Cardiac muscle cell (in vitro differentiated cells and primary cell): ENCODE results near the gene POLDIP3. TPM values are rescaled to one million over a fixed set of nuclear protein-coding genes. Genes with fewer than 3 reads are reported as not detected.
"Not testable (repeated sequence)": the region's sequence is repeated elsewhere in the genome, so short reads cannot be mapped to it uniquely, and the experiment has no call there.

Experiments
- DNase-seq, 2 donors: peaks; one replicate each; pipeline versions ENCODE4 v3.0.0 to v3.0.0-alpha.2; 2010 to 2017; ENCODE audit warnings: low read depth in 1 of 2, low spot score in 1 of 2
- H3K27ac ChIP-seq: fragments of 200-600 bp; sonication (generic); 2 replicates; pipeline ENCODE4 v1.5.1; 2016
- H3K27me3 ChIP-seq: fragments of 200-600 bp; sonication (generic); 2 replicates; pipeline ENCODE4 v1.6.0; 2016; ENCODE audit warnings: control low read depth
- H3K36me3 ChIP-seq: fragments of 200-600 bp; sonication (generic); 2 replicates; pipeline ENCODE4 v1.5.1; 2016; ENCODE audit warnings: control low read depth
- H3K4me1 ChIP-seq: fragments of 200-600 bp; sonication (generic); 2 replicates; pipeline ENCODE4 v1.8.1; 2017; ENCODE audit warnings: low read depth, mild to moderate bottlenecking, mixed run types
- H3K4me3 ChIP-seq: fragments of 200-600 bp; sonication (generic); 2 replicates; pipeline ENCODE4 v1.5.1; 2016; ENCODE audit warnings: mild to moderate bottlenecking
- H3K9me3 ChIP-seq: fragments of 200-600 bp; sonication (generic); 2 replicates; pipeline ENCODE4 v1.5.1; 2017; ENCODE audit warnings: low read depth, mild to moderate bottlenecking, control low read depth
- polyA plus RNA-seq: library from polyadenylated mRNA; unstranded; fragments of >200 nt; fragmentation: Nextera tagmentation; extraction: Ambion mirVana; gene quantifications from 2 replicates; pipeline ENCODE4 v1.2.1, GENCODE V29; 2016
- total RNA-seq: library from RNA; depleted of rRNA; stranded (reverse); fragments of >200 nt; gene quantifications from 2 replicates; pipeline ENCODE4 v1.2.3, GENCODE V29; 2016
- TF ChIP-seq, protein P1 (sequence below): IDR thresholded peaks from 2 replicates; pipeline ENCODE4 v1.5.1; 2012; ENCODE audit warnings: low read depth, mild to moderate bottlenecking, low read length

Gene POLDIP3
- total and polyA plus RNA-seq, 2 experiments from 2014 or later = 58.8 to 63.1 TPM

DNA sequence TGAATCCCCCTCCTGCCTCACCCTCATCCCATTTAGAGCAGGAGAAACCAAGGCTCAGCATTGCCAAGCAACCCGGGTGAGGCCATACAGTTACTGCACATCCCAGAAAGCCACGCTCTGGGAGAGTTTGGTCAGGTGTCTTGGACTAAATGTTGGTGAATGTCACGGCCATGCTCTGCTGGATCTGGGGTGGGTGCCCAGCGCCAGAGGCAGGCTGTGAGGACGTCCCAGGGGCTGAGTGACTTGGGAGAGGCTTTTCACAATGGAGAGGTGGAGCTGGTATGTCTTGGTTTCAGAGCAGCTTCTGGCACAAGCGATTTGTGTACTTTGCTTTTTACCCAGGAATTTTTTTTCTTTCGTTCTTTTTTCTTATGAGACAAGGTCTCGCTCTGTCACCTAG is 54.3 kb downstream of the POLDIP3 start:
- no peak overlapping the region for H3K4me3 ChIP-seq
- H3K27ac ChIP-seq = no peak overlapping the region
- H3K9me3 ChIP-seq = no peaks in the 10 kb centered on the region
- H3K27me3 ChIP-seq = no peaks in the 10 kb centered on the region
- TF ChIP-seq, protein P1, sequence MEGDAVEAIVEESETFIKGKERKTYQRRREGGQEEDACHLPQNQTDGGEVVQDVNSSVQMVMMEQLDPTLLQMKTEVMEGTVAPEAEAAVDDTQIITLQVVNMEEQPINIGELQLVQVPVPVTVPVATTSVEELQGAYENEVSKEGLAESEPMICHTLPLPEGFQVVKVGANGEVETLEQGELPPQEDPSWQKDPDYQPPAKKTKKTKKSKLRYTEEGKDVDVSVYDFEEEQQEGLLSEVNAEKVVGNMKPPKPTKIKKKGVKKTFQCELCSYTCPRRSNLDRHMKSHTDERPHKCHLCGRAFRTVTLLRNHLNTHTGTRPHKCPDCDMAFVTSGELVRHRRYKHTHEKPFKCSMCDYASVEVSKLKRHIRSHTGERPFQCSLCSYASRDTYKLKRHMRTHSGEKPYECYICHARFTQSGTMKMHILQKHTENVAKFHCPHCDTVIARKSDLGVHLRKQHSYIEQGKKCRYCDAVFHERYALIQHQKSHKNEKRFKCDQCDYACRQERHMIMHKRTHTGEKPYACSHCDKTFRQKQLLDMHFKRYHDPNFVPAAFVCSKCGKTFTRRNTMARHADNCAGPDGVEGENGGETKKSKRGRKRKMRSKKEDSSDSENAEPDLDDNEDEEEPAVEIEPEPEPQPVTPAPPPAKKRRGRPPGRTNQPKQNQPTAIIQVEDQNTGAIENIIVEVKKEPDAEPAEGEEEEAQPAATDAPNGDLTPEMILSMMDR = no peak
- peaks cover 10% of the 10 kb centered on the region for H3K4me1 ChIP-seq
- no peak for DNase-seq
- no peaks in the 10 kb centered on the region for H3K36me3 ChIP-seq

DNA sequence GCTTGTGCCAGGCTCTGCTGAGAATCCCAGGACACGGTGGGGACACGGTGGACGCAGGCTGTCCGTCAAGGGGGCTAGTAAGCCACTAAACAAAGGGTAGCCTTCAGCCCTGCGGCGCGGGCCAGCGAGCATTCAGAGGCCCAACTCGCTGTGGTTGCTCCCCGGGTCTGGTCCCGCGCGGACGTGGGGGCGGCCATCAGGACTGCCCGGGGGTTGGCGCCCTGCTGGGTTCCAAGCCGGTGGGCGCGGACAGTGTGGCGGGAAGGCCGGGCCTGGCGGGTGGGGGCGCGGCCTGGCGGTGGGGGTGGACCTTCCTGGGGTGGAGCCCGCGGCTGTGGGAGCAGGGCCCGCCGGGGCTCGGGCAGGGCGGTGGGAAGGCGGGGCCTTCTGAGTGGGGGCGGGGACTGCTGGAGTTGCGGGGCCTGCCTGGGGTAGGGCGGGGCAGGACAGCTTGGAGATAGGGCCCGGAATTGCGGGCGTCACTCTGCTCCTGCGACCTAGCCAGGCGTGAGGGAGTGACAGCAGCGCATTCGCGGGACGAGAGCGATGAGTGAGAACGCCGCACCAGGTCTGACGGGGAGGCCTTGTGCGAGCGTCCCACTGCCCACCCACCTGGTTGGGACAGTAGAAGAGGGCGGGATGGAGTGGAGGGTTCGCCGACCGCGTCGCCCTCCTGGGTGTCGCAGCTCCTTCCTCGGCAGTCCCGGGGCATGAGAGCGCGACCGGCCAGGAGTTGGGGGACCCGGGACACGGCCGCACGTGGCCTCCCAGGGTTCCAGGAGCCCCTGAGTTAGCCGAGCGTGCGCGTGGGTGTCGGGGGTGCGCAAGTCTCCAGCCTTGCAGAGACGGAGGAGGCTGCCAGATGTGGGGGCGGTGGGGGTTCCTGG is 61.0 kb downstream of the POLDIP3 start, which contains the start of gene SERHL2:
TSS of gene SERHL2 (plus strand) at position 482 of the 887 bp plus-strand sequence. CDS start at position 547, 65 bp downstream.
- Histone ChIP-seq H3K36me3 (no peaks in the 10 kb centered on the region), H3K4me1 (no peaks in the 10 kb centered on the region), H3K27me3 (no peaks in the 10 kb centered on the region), H3K9me3 (no peaks in the 10 kb centered on the region), H3K4me3 (peak within 1 kb of the TSS; percentile 23), H3K27ac (no peak within 1 kb of the TSS)
- peak; percentile 89 to 90 for DNase-seq
- TF ChIP-seq, protein P1 = no peak

DNA sequence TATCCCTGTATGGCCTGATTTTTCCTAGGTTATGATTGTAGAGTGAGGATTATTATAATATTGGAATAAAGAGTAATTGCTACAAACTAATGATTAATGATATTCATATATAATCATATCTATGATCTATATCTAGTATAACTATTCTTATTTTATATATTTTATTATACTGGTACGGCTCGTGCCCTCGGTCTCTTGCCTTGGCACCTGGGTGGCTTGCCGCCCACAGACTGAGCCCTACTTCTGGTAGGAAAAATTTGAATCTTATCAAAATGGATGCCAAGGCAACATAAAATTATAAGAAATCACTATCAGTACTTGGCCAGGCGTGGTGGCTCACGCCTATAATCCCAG is 62.4 kb downstream of the POLDIP3 start:
- H3K9me3 ChIP-seq, H3K27ac ChIP-seq, H3K36me3 ChIP-seq, H3K4me1 ChIP-seq, H3K4me3 ChIP-seq, H3K27me3 ChIP-seq, DNase-seq: not testable (repeated sequence)

DNA sequence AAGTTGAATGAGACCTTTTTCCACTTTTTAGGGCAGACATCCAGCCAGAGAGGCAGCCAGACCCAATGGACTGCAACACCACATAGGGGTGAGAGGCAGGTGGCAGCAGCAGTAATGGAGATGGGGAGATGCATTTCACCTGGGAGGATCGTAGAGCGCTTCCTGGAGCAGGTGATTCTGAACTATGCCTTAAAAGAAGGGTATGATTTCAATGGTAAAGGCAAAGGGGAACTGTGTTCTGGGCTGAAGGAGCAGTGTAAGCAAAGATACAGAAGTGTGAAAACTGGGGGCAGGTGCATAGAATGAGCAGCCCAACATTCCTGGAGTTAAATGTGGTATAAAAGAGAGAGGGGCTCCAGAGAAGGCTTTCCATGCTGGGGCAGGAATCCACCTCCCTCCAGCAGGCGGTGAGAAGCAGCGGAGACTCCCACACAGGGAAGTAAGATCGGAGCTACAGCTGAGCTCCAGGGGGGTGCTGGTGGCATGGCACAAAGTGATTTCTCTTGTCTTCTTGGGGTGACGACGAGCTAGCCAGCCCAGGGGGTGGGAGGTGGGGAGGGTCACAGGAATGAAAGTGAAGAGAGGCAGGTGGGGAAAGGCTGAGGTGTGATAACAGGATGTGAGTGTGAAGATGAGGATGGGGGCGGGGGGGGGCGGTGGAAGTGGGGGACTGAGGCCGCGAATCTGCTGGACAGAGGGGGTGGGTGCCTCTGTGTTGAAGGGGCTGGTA is 65.2 kb downstream of the POLDIP3 start:
- no peak for DNase-seq
- no peak overlapping the region for H3K4me3 ChIP-seq
- H3K4me1 ChIP-seq = peaks cover 6% of the 10 kb centered on the region
- no peaks in the 10 kb centered on the region for H3K9me3 ChIP-seq
- H3K27ac ChIP-seq = no peak overlapping the region
- TF ChIP-seq, protein P1 = no peak
- no peaks in the 10 kb centered on the region for H3K36me3 ChIP-seq
- H3K27me3 ChIP-seq = no peaks in the 10 kb centered on the region

DNA sequence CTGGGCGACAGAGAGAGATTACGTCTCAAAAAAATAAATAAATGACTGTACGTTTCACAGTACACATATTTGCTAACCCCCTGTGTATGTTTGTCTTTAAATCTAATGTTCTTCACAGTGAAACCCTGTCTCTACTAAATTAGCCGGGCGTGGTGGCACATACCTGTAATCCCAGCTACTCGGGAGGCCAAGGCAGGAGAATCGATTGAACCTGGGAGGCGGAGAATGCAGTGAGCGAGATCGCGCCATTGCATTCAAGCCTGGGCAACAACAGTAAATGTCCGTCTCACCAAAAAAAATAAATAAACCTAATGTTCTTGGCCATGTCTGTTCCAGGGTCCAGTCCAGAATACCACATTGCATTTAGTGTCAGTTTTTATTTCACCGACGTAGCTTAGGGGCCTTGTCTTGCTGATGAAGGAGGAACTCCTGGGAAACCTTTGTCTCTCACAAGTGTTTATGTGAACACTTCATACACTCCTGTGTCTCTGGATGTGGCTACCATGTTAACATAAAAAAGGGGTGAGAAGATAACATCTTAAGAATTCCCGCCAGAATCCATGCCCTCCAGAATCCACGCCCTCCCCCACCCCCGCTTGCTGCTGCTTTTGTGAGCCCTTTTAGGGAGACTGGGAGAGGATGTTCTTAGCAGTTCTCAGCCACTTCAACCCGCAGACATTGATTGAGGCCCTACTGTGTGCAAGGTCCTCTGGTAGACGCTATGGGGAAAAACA is 65.9 kb downstream of the POLDIP3 start:
- DNase-seq = no peak
- peaks cover 6% of the 10 kb centered on the region for H3K4me1 ChIP-seq
- H3K9me3 ChIP-seq = no peaks in the 10 kb centered on the region
- no peak overlapping the region for H3K4me3 ChIP-seq
- no peak overlapping the region for H3K27ac ChIP-seq
- H3K27me3 ChIP-seq = no peaks in the 10 kb centered on the region
- TF ChIP-seq, protein P1 = no peak
- H3K36me3 ChIP-seq = no peaks in the 10 kb centered on the region

DNA sequence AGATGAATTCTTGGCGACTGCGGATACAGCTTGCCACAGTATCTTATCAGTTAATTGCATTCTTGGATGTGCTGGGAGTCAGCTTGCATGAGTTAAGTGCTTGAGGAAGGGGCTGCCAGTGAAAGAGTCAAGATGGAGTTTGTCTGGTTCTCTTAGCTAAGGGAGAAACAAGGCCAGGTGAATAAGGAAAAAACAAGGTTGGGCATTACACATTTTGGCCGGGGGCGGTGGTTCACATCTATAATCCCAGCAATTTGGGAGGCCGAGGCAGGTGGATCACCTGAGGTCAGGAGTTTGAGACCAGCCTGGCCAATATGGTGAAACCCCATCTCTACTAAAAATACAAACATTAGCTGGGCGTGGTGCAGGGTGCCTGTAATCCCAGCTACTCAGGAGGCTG is 66.6 kb downstream of the POLDIP3 start:
- H3K9me3 ChIP-seq, H3K4me3 ChIP-seq, H3K27me3 ChIP-seq, H3K36me3 ChIP-seq, H3K4me1 ChIP-seq, H3K27ac ChIP-seq, DNase-seq: not testable (repeated sequence)
